A673 (cell line): ENCODE data around the gene CTLA4.

Source experiments
- CTCF ChIP-seq: fragments of 300-800, 200-600 bp; sonication (generic); conservative IDR thresholded peaks from 2 replicates; pipeline ENCODE4 v1.5.1; 2017; ENCODE audit warnings: low read depth, mild to moderate bottlenecking, antibody characterized with exemption, low read length, moderate library complexity, mixed read lengths
- EZH2 ChIP-seq: fragments of 200-600 bp; sonication (generic); IDR thresholded peaks from 2 replicates; pipeline ENCODE4 v1.6.1; 2017; ENCODE audit warnings: borderline replicate concordance, low read depth, mild to moderate bottlenecking, mixed read lengths, antibody characterized with exemption, low read length; ENCODE audit not compliant: poor library complexity, severe bottlenecking

GRCh38 chr2:203893401-203893800, 25.8 kb downstream of the CTLA4 start:
- TF ChIP-seq CTCF: no peak
- no peak for TF ChIP-seq EZH2
